ENCODE measurements around the gene UBE4B. TPM values are rescaled to one million over a fixed set of nuclear protein-coding genes. Genes with fewer than 3 reads are reported as not detected.
A peak's percentile ranks its signal among the peaks of the same experiment; 100 is the strongest.

UBE4B gene
- total and polyA plus RNA-seq, 10 of the 15 experiments (the other 5 are each of a cell fraction or from before 2014, with no cell fraction given), result 2.9 to 32.6 (median 20.7) TPM

DNA sequence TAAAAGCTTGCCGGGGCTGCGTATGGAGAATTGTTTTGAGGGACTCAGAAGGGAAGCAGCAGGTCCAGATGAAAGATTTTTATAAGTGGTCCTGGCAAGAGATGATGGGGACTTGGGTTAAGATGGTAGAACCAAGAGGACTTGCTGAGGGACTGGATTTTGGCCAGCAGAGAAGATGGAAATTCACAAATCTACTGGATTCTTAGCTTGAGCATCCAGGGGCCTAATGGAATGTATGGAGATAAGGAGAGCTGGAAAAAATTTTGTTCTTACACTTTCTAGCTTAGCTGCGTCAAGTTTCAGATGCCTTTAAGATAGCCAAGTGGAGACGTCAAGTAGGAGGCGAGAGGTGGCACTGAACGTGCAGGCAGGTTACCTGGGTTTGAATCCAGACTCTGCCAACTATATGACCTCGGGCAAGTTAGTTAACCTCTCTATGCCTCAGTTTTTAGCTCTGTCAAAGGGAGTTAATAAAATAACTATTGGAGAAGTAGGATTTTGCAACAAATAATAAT lies 39.1 kb upstream of the UBE4B start (continued):
- no peak for TF ChIP-seq IKZF1 (conservative IDR thresholded peaks at IDR 0.05)
- TF ChIP-seq ATF7 (IDR thresholded peaks at IDR 0.05; ENCODE audit: low read depth), result no peak

DNA sequence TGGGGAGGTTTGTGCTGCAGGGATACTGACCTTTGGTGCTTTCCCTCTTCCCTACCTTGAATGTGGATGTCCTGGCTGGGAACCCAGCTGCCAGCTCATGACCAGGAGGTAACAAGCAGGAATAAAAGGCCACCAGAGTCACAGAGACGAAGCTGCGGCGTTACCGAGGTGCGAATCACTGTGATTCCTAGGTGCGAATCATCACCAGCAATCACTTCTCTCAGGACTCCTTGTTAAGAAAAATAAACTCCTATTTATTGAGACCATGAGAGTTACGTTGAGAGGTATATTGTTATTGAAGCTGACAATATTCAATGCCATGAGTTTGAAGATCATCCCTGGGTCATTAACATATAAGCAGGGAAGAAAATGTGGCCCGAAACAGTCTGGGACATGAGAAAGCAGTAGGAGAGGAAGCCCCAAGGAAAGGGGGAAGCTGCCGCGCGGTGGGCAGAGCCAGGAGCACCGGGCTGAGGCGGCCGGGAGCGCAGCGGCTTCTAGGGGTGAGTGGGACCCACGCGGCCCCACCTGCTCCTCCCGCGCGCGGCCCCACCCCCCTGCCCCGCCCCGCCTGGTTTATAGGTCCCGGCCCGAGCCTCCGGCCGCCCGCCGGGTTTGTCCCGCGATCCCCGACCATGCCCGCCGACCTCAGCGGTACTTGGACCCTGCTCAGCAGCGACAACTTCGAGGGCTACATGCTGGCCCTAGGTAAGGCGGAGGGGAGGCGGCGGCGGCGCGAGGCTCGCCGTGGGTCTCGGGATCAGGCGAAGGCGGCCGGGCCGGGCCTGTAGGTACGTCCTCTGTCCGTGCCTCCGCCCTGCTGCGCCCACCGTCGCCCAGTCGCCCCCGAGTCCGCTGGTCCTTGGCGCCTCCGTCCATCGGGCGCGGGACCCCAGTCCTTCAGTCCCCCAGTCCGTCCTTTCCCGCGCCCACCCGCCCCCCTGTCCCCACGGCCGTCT lies 35.9 kb upstream of the UBE4B start, which contains the start of gene RBP7:
TSS of gene RBP7 (plus strand) at position 605 of the 959 bp plus-strand sequence. CDS start at position 636, 31 bp downstream.
- RAD21 ChIA-PET (ENCODE audit: unreplicated experiment), result no interaction called here
- intact Hi-C loops (cut with micrococcal nuclease; ENCODE audit: unreplicated experiment), result no loop called here
- no peak within 1 kb of the TSS for H2AFZ ChIP-seq (ENCODE audit: control insufficient read depth, low read depth, low read length)
- SMC1A ChIA-PET (ENCODE audit: uncharacterized antibody, unreplicated experiment), result no interaction called here
- in situ Hi-C loops (cut with MboI), result no loop called here
- peaks cover 8% of the 10 kb centered on the region for H3K9me3 ChIP-seq (replicated peaks; ENCODE audit: control insufficient read depth, insufficient read depth, low read length)
- no peak within 1 kb of the TSS for H3K27ac ChIP-seq (ENCODE audit: control insufficient read depth, insufficient read depth)
- no TSS peak for BruUV-seq (replicated peaks)
- no peaks in the 10 kb centered on the region for H4K20me1 ChIP-seq (ENCODE audit: control insufficient read depth, insufficient read depth)
- H3K27me3 ChIP-seq (replicated peaks in 1 of 2; ENCODE audit: control insufficient read depth in 2 of 2, insufficient read depth in 2 of 2, low read length in 1 of 2), result no peaks in the 10 kb centered on the region; a peak in 2 of 4 replicates
- DNase-seq (ENCODE audit: low read depth, low spot score) (no peak), FAIRE-seq (no peak), ATAC-seq (no peak)
- H3K36me3 ChIP-seq (ENCODE audit: control insufficient read depth in 2 of 2, insufficient read depth in 2 of 2, low read length in 1 of 2), result no peaks in the 10 kb centered on the region
- no peaks in the 10 kb centered on the region for H3K4me1 ChIP-seq (ENCODE audit: control insufficient read depth, insufficient read depth, low read length)
- POLR2A ChIA-PET, result no interaction called here
- no peak within 1 kb of the TSS for H3K4me3 ChIP-seq
- H3K79me2 ChIP-seq (ENCODE audit: control insufficient read depth, insufficient read depth, low read length), result no peaks in the 10 kb centered on the region
- H3K4me2 ChIP-seq (ENCODE audit: control insufficient read depth, insufficient read depth), result peak within 1 kb of the TSS; percentile 55; the same call in 1 of the 2 replicates
- CTCF ChIA-PET, result no interaction called here
- TF ChIP-seq STAT3 (IDR thresholded peaks at IDR 0.05; ENCODE audit: low read depth, low read length) (no peak), MTA2 (IDR thresholded peaks at IDR 0.05; ENCODE audit: low read depth) (no peak), JUND (IDR thresholded peaks at IDR 0.05; ENCODE audit: low read depth, low read length) (no peak), FOS (IDR thresholded peaks at IDR 0.05; ENCODE audit: borderline replicate concordance, extremely low read depth, insufficient read length) (no peak), ETV6 (conservative IDR thresholded peaks at IDR 0.05 in 1 of 2, IDR thresholded peaks at IDR 0.05 in 1 of 2; ENCODE audit: borderline replicate concordance in 1 of 2, low read depth in 1 of 2) (no peak), CHD1 (IDR thresholded peaks at IDR 0.05; ENCODE audit: low read depth, low read length) (no peak), ASH2L (IDR thresholded peaks at IDR 0.05; ENCODE audit: borderline replicate concordance, low read depth) (no peak), CBFB (IDR thresholded peaks at IDR 0.05; ENCODE audit: low read depth) (no peak), BACH1 (IDR thresholded peaks at IDR 0.05; ENCODE audit: borderline replicate concordance) (no peak), POLR2A (IDR thresholded peaks at IDR 0.05; ENCODE audit: low read depth, low read length) (no peak), HDAC6 (IDR thresholded peaks at IDR 0.05; ENCODE audit: unreplicated experiment) (no peak)
- TF ChIP-seq, protein P1, sequence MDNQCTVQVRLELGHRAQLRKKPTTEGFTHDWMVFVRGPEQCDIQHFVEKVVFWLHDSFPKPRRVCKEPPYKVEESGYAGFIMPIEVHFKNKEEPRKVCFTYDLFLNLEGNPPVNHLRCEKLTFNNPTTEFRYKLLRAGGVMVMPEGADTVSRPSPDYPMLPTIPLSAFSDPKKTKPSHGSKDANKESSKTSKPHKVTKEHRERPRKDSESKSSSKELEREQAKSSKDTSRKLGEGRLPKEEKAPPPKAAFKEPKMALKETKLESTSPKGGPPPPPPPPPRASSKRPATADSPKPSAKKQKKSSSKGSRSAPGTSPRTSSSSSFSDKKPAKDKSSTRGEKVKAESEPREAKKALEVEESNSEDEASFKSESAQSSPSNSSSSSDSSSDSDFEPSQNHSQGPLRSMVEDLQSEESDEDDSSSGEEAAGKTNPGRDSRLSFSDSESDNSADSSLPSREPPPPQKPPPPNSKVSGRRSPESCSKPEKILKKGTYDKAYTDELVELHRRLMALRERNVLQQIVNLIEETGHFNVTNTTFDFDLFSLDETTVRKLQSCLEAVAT (IDR thresholded peaks at IDR 0.05), result no peak
- H3K9ac ChIP-seq (ENCODE audit: control insufficient read depth, insufficient read depth, low read length), result no peak within 1 kb of the TSS
- 26% methylated on average over 29 of the region's 71 CpGs for WGBS (ENCODE audit: insufficient coverage, insufficient replicate concordance, low lambda C conversion rate, missing lambda C conversion rate)
